OCI-LY1 (cell line): ENCODE measurements around the gene LHFPL4.

Experiments used
- H2AFZ ChIP-seq: fragments of 200-600 bp; sonication (generic), shearing (Covaris generic); 2 replicates; pipeline ENCODE4 v1.6.0; 2014; ENCODE audit warnings: antibody characterized with exemption, mild to moderate bottlenecking, low read length
- H3F3A ChIP-seq: fragments of 200-600 bp; sonication (generic), shearing (Covaris generic); 2 replicates; pipeline ENCODE4 v1.6.0; 2014; ENCODE audit warnings: mild to moderate bottlenecking, antibody characterized with exemption, low read length, moderate library complexity; ENCODE audit not compliant: insufficient read depth
- H3K27ac ChIP-seq: fragments of 200-600 bp; sonication (generic); 2 replicates; pipeline ENCODE4 v1.5.1; 2014; ENCODE audit warnings: low read length, mixed run types, mild to moderate bottlenecking, low read depth; ENCODE audit not compliant: poor library complexity, severe bottlenecking
- H3K27me3 ChIP-seq: fragments of 200-600 bp; sonication (generic); 2 replicates; pipeline ENCODE4 v1.6.0; 2014; ENCODE audit warnings: antibody characterized with exemption, mild to moderate bottlenecking, low read length, moderate library complexity; ENCODE audit not compliant: insufficient read depth
- H3K36me3 ChIP-seq: fragments of 200-600 bp; sonication (generic); 2 replicates; pipeline ENCODE4 v1.6.1; 2014; ENCODE audit warnings: mild to moderate bottlenecking, antibody characterized with exemption, low read length, moderate library complexity, mixed read lengths; ENCODE audit not compliant: insufficient read depth
- H3K4me1 ChIP-seq: fragments of 200-600 bp; sonication (generic); 2 replicates; pipeline ENCODE4 v1.5.1; 2014; ENCODE audit warnings: mild to moderate bottlenecking, low read length, moderate library complexity; ENCODE audit not compliant: insufficient read depth, severe bottlenecking
- H3K4me2 ChIP-seq: fragments of 200-600 bp; sonication (generic), shearing (Covaris generic); 2 replicates; pipeline ENCODE4 v1.6.1; 2014; ENCODE audit warnings: low read length
- H3K4me3 ChIP-seq: fragments of 200-600 bp; sonication (generic); 2 replicates; pipeline ENCODE4 v1.5.1; 2014; ENCODE audit warnings: low read length, low read depth, mild to moderate bottlenecking, mixed read lengths; ENCODE audit not compliant: poor library complexity, severe bottlenecking
- H3K79me2 ChIP-seq: fragments of 200-600 bp; shearing (Covaris generic); 2 replicates; pipeline ENCODE4 v1.6.1; 2016; ENCODE audit warnings: mixed run types, low read length, mixed read lengths; ENCODE audit not compliant: insufficient read depth
- H3K9ac ChIP-seq: fragments of 200-600 bp; sonication (generic), shearing (Covaris generic); 2 replicates; pipeline ENCODE4 v1.6.1; 2014; ENCODE audit warnings: mild to moderate bottlenecking, low read length, mixed read lengths
- H3K9me2 ChIP-seq: fragments of 200-600 bp; sonication (generic), shearing (Covaris generic); 2 replicates; pipeline ENCODE4 v1.6.1; 2014; ENCODE audit warnings: low read depth, mild to moderate bottlenecking, low read length, mixed read lengths
- H3K9me3 ChIP-seq: fragments of 200-600 bp; shearing (Covaris generic); 2 replicates; pipeline ENCODE4 v1.6.1; 2014; ENCODE audit warnings: low read length, mixed read lengths
- H4K20me1 ChIP-seq: fragments of 200-600 bp; sonication (generic), shearing (Covaris generic); 2 replicates; pipeline ENCODE4 v1.6.0; 2016; ENCODE audit warnings: mild to moderate bottlenecking, low read length; ENCODE audit not compliant: insufficient read depth
- EZH2 ChIP-seq: fragments of 200-600 bp; sonication (generic), shearing (Covaris generic); IDR thresholded peaks from 2 replicates; pipeline ENCODE4 v1.8.0; 2017; ENCODE audit warnings: borderline replicate concordance, mixed run types, mild to moderate bottlenecking, antibody characterized with exemption, low read length, moderate library complexity, mixed read lengths
- TF ChIP-seq, protein P1 (sequence below): fragments of 200-600 bp; sonication (generic), shearing (Covaris generic); IDR thresholded peaks from 2 replicates; pipeline ENCODE4 v1.5.1; 2017; ENCODE audit warnings: mild to moderate bottlenecking, antibody characterized with exemption, low read length, moderate library complexity, mixed read lengths

The LHFPL4 gene

DNA sequence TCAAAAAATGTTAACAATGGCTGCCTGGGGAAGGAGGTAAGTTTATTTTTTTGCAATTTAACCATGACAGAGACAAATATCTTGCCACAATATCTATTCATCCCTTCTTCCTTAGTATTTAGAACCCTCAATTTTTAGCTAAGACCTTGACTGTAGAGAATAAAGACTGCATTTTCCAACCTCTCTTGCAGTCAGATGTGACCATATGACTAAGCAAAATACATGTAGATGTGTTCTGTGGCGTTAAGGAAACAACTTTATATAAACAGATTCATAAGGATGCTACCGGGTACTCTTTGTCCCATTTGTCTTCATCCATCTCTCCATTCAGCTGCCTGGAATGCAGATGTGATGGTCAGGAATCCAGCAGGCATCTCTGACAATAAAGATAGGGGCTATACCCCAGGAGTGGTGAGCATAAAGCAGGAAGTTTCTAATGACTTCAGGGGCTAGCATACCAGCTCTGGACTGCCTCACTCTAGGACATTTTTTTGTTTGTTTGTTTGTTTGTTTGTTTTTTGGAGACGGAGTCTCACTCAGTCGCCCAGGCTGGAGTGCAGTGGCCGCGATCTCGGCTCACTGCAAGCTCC, 41.1 kb downstream of the LHFPL4 start:
- Histone ChIP-seq H3K9me3 (no peaks in the 10 kb centered on the region), H3K27me3 (peaks cover 5% of the 10 kb centered on the region; the same call in 1 of the 2 replicates), H2AFZ (no peak overlapping the region), H3K9ac (no peak overlapping the region), H3K4me3 (no peak overlapping the region), H3K79me2 (no peaks in the 10 kb centered on the region), H3K9me2 (no peaks in the 10 kb centered on the region), H3K36me3 (no peaks in the 10 kb centered on the region), H3K4me2 (no peak overlapping the region), H4K20me1 (no peaks in the 10 kb centered on the region), H3F3A (no peaks in the 10 kb centered on the region), H3K4me1 (no peaks in the 10 kb centered on the region), H3K27ac (no peak overlapping the region)
- TF ChIP-seq, protein P1, sequence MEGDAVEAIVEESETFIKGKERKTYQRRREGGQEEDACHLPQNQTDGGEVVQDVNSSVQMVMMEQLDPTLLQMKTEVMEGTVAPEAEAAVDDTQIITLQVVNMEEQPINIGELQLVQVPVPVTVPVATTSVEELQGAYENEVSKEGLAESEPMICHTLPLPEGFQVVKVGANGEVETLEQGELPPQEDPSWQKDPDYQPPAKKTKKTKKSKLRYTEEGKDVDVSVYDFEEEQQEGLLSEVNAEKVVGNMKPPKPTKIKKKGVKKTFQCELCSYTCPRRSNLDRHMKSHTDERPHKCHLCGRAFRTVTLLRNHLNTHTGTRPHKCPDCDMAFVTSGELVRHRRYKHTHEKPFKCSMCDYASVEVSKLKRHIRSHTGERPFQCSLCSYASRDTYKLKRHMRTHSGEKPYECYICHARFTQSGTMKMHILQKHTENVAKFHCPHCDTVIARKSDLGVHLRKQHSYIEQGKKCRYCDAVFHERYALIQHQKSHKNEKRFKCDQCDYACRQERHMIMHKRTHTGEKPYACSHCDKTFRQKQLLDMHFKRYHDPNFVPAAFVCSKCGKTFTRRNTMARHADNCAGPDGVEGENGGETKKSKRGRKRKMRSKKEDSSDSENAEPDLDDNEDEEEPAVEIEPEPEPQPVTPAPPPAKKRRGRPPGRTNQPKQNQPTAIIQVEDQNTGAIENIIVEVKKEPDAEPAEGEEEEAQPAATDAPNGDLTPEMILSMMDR, result no peak
- no peak for TF ChIP-seq EZH2

DNA sequence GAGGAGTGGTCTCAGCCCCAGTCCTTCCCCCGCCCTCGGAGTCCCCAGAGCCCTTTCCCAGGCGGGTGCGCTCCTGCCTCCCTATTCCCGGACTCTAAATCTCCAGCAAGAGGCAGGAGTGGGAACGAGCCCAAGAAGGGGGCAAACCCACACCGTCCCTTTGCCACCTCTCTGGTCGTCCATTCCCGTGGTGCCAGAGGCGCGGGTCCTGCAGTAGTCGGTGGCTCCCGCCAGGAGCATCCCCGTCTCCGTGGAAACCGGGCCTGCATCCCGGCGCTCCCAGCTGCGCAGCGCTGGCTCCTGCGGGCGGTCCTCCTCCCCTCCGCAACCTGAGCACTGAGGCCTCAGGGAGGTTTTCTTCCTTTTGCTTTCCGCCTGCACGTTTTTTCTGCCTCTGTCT, 44.8 kb downstream of the LHFPL4 start:
- H3F3A ChIP-seq, result no peaks in the 10 kb centered on the region
- H3K4me2 ChIP-seq, result no peak overlapping the region
- no peaks in the 10 kb centered on the region for H3K79me2 ChIP-seq
- H2AFZ ChIP-seq, result no peak overlapping the region
- H3K9ac ChIP-seq, result no peak overlapping the region
- H3K9me2 ChIP-seq, result no peaks in the 10 kb centered on the region
- no peaks in the 10 kb centered on the region for H4K20me1 ChIP-seq
- no peaks in the 10 kb centered on the region for H3K36me3 ChIP-seq
- TF ChIP-seq, protein P1, result no peak
- TF ChIP-seq EZH2, result no peak
- H3K4me3 ChIP-seq, result no peak overlapping the region
- H3K27ac ChIP-seq, result no peak overlapping the region
- peaks cover 3% of the 10 kb centered on the region for H3K4me1 ChIP-seq
- peaks cover 5% of the 10 kb centered on the region; the same call in 1 of the 2 replicates for H3K27me3 ChIP-seq
- H3K9me3 ChIP-seq, result no peaks in the 10 kb centered on the region

DNA sequence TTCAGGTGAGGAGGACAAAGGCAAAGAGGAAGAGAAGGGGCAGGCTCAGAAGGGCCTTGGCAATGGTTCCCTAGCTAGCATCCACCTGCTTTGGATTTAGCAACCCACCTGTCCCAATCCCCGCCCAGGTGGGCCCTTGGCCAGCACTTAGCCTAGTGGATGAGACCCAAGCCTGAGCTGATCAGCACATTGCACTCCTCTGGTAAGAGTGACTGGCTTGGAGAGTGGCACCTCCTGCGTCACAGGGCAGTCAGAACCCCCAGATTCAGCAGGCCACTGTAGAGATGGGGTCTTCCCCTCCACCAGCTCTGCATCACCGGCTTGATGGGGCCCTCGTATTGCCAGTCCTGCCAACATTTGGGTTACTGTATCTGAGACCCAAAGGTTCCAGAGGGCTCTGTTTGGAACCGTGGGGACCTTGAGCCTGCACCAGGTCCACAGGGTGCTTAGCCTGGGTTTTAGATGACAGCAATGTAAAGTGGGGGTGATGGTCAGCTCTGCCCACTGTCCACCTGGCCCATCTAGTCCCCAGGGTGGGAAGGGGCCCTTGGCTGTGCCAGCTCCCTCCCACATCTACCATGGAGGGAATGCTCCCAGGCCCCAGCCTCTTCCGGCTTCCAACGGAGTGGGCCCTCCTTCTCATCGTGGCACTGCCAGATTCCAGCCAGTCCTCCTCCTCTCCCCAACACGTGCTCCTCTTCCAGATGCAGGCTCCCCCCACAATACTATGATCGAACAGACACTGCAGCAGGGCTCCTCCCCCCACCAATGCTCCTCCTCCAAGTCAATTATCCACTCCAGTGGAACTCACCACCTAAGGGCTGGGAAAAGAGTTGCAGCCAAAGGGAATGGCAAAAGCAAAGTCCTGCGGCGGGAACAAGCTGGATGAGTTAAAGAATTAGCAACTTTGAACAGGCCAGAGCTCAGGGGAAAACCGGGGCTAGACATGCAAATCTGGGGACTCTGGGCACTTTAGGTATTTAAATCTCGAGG, 45.7 kb downstream of the LHFPL4 start:
- Histone ChIP-seq H3K36me3 (no peaks in the 10 kb centered on the region), H3K4me3 (no peak overlapping the region), H3K27ac (no peak overlapping the region), H3K4me1 (peaks cover 3% of the 10 kb centered on the region), H2AFZ (no peak overlapping the region), H4K20me1 (no peaks in the 10 kb centered on the region), H3K4me2 (no peak overlapping the region), H3K79me2 (no peaks in the 10 kb centered on the region), H3K9ac (no peak overlapping the region), H3K9me3 (no peaks in the 10 kb centered on the region), H3K27me3 (peaks cover 5% of the 10 kb centered on the region; the same call in 1 of the 2 replicates), H3F3A (no peaks in the 10 kb centered on the region), H3K9me2 (no peaks in the 10 kb centered on the region)
- no peak for TF ChIP-seq EZH2
- TF ChIP-seq, protein P1, result no peak
